ENCODE results near the gene E2F8. TPM values are rescaled to one million over a fixed set of nuclear protein-coding genes. Genes with fewer than 3 reads are reported as not detected.

The E2F8 gene
- total and polyA plus RNA-seq, 2 donors (not counting 3 experiments of a cell fraction or from before 2014, with no cell fraction given): 6.5 to 19.1 TPM

GRCh38 chr11:19209617-19210370 is 31.0 kb downstream of the E2F8 start:
- H3K4me2 ChIP-seq (ENCODE audit: insufficient read depth, low read length): no peak overlapping the region
- H3K9me1 ChIP-seq (replicated peaks; ENCODE audit: control insufficient read depth, extremely low read depth, insufficient read depth, low read length): no peaks in the 10 kb centered on the region
- no peak overlapping the region for H3K4me3 ChIP-seq (replicated peaks in 1 of 3; ENCODE audit: insufficient read depth in 1 of 3, low read depth in 1 of 3, low read length in 3 of 3)
- DNase-seq (ENCODE audit: low read depth, low spot score): no peak
- intact Hi-C loops (cut with micrococcal nuclease): no loop called here
- FAIRE-seq: no peak
- no peaks in the 10 kb centered on the region for H3K36me3 ChIP-seq (ENCODE audit: control insufficient read depth in 2 of 2, extremely low read depth in 1 of 2, insufficient read depth in 2 of 2, low read length in 2 of 2)
- dilution Hi-C loops (cut with MboI; ENCODE audit: extremely low pct_ligation_motif_present, low sequenced_read_pairs): no loop called here
- H3K9ac ChIP-seq (replicated peaks; ENCODE audit: extremely low read depth, insufficient read depth, low read length): no peak overlapping the region
- POLR2A ChIA-PET: no interaction called here
- H3K27ac ChIP-seq (ENCODE audit: insufficient read depth, low read depth, low read length): no peak overlapping the region
- TF ChIP-seq POLR2A (IDR thresholded peaks at IDR 0.05; ENCODE audit: low read depth, low read length) (no peak), JUN (IDR thresholded peaks at IDR 0.05; ENCODE audit: borderline replicate concordance, insufficient read depth, insufficient read length, low read depth) (no peak), POLR2AphosphoS5 (IDR thresholded peaks at IDR 0.05; ENCODE audit: insufficient read depth, low read depth, low read length) (no peak), GATA2 (IDR thresholded peaks at IDR 0.05; ENCODE audit: insufficient read depth, insufficient read length, low read depth, low read length) (no peak), CTCF (IDR thresholded peaks at IDR 0.05; ENCODE audit: extremely low read depth in 1 of 2, insufficient read depth in 1 of 2, low read depth in 1 of 2, low read length in 2 of 2) (no peak), FOS (IDR thresholded peaks at IDR 0.05; ENCODE audit: borderline replicate concordance, insufficient read depth, low read length) (no peak), EZH2 (IDR thresholded peaks at IDR 0.05; ENCODE audit: borderline replicate concordance, low read depth, low read length, severe bottlenecking) (no peak), MAX (IDR thresholded peaks at IDR 0.05; ENCODE audit: insufficient read depth, insufficient read length) (no peak), MYC (IDR thresholded peaks at IDR 0.05; ENCODE audit: low read depth, low read length) (no peak)
- no peaks in the 10 kb centered on the region for H3K79me2 ChIP-seq (ENCODE audit: control insufficient read depth, insufficient read depth, low read length)
- H3K27me3 ChIP-seq (ENCODE audit: control insufficient read depth in 2 of 2, insufficient read depth in 2 of 2, low read length in 2 of 2): peaks cover 14 to 26% of the 10 kb centered on the region in 2 experiments
- no TSS peak for BruUV-seq (replicated peaks)
- no peaks in the 10 kb centered on the region for H3K9me3 ChIP-seq (replicated peaks; ENCODE audit: control insufficient read depth, insufficient read depth, low read length)
- H4K20me1 ChIP-seq (replicated peaks; ENCODE audit: control insufficient read depth, extremely low read depth, insufficient read depth, low read length): no peaks in the 10 kb centered on the region
- H2AFZ ChIP-seq (ENCODE audit: low read depth, low read length): no peak overlapping the region
- CTCF ChIA-PET: interaction anchor here (0.6 to 1.5 kb wide), 3 partner anchors 50 to 187 kb away, joined by 3 to 4 read pairs (median 3); no protein-coding TSS in a partner anchor
- no peaks in the 10 kb centered on the region for H3K4me1 ChIP-seq (ENCODE audit: control insufficient read depth, extremely low read depth, insufficient read depth, low read length)

Data from endothelial cell of umbilical vein (primary cell).